Aorta (tissue), 5 donors: Measurements from ENCODE around the gene ENKD1. TPM values are rescaled to one million over a fixed set of nuclear protein-coding genes. Genes with fewer than 3 reads are reported as not detected.

ENCODE experiments used
- ATAC-seq: fragments of 200-7000 bp; cut with Tn5 transposase; one replicate; pipeline ENCODE4 v1.9.1; 2022; ENCODE audit warnings: moderate library complexity; ENCODE audit not compliant: low FRiP score
- DNase-seq, 2 donors: peaks; one replicate each; pipeline ENCODE4 v3.0.0-alpha.2; 2020
- H3K27ac ChIP-seq, 2 donors: one replicate each; pipeline ENCODE4 v1.5.1; 2013; ENCODE audit warnings: low read length in 2 of 2, mild to moderate bottlenecking in 2 of 2, moderate library complexity in 2 of 2, control low read depth in 1 of 2, inconsistent platforms in 1 of 2, low read depth in 1 of 2
- H3K27me3 ChIP-seq, 2 donors: one replicate each; pipeline ENCODE4 v1.6.1; 2013; ENCODE audit warnings: control low read depth in 1 of 2, low read length in 1 of 2, mild to moderate bottlenecking in 1 of 2, moderate library complexity in 1 of 2; ENCODE audit not compliant: insufficient read depth in 2 of 2, control insufficient read depth in 1 of 2
- H3K36me3 ChIP-seq, 2 donors: one replicate each; pipeline ENCODE4 v1.6.1; 2013; ENCODE audit warnings: control low read depth in 1 of 2, low read length in 1 of 2, mild to moderate bottlenecking in 1 of 2; ENCODE audit not compliant: insufficient read depth in 2 of 2, control insufficient read depth in 1 of 2
- H3K4me1 ChIP-seq, 2 donors: one replicate each; pipeline ENCODE4 v1.6.1; 2013; ENCODE audit warnings: low read length in 2 of 2, control low read depth in 1 of 2, mild to moderate bottlenecking in 1 of 2, moderate library complexity in 1 of 2; ENCODE audit not compliant: insufficient read depth in 2 of 2, control insufficient read depth in 1 of 2
- H3K4me3 ChIP-seq, 2 donors: one replicate each; pipeline ENCODE4 v1.5.1; 2013; ENCODE audit warnings: low read length in 2 of 2, control low read depth in 1 of 2, mild to moderate bottlenecking in 1 of 2
- H3K9me3 ChIP-seq: one replicate; pipeline ENCODE4 v1.6.1; 2013; ENCODE audit warnings: mild to moderate bottlenecking, low read length; ENCODE audit not compliant: control insufficient read depth
- WGBS, 2 donors: extraction: QIAGEN DNeasy Blood & Tissue Kit; methylation state at CpG; one replicate each; pipeline ENCODE4 v1.1.7; 2013; 5-methylcytosine and 5-hydroxymethylcytosine counted together
- intact Hi-C, 2 donors: fragments of 100-400 bp; cut with DNase I; formaldehyde crosslinking; loops; one replicate each; pipeline versions ENCODE4 v1.14.2 to v1.15.0; 2022
- polyA plus RNA-seq, 2 donors: library from polyadenylated mRNA; stranded (reverse); fragments of 200-250 nt; gene quantifications; one replicate each; pipeline ENCODE4 v1.2.3, GENCODE V29; 2013
- total RNA-seq, 2 donors: library from RNA; stranded (reverse); fragmentation: NEBNext Ultra II Directional; extraction: Animal tissue kit (Norgen Biotek cat#: 25700); gene quantifications; one replicate each; pipeline ENCODE4 v1.2.1, GENCODE V29; 2021
- donor health status: healthy with polysubstance abuse.
- donor health status: Bipolar disorder and iron deficiency.
- donor health status: DM: no; HTN: no; CAD: no.
- donor health status: DM: no; HTN: no; CAD: no.
- donor health status: DM: yes; HTN: yes; CAD: no.

ENKD1 gene
- total and polyA plus RNA-seq, 4 donors, result 9.7 to 73.8 (median 14.2) TPM

DNA sequence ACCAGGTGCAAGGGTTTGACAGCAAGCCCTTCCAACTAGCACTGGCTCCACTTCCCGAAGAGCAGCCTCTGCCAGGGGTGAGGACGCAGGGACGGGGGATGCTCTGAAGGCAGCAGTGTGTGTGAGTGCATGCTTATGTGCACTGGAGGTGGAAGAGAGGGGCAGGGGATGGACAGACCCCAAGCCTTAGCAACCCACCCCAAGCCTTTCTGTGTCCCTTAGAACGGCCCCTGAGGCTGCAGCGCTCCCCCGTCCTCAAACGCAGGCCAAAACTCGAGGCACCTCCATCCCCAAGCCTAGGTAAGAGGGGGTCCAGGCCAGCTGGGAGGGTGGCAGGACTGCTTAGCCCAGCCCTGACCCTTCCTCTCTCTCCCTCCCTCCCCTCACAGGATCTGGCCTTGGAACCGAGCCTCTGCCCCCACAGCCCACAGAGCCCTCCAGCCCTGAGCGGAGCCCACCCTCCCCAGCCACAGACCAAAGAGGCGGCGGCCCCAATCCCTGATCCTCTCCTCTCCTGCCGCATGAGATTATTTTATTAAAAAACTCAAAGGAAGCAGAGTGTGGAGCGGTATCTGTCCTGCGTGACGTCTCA, 9.4 kb downstream of the ENKD1 start:
- intact Hi-C loops, result no loop called here
- H3K4me1 ChIP-seq, result no peaks in the 10 kb centered on the region
- ATAC-seq (no peak), DNase-seq (peak in 1 of 2 donors; percentile 65)
- no peaks in the 10 kb centered on the region for H3K36me3 ChIP-seq
- WGBS, 2 donors, result 93% methylated on average over 14 to 16 of the region's 16 CpGs
- H3K27me3 ChIP-seq, result no peaks in the 10 kb centered on the region
- H3K9me3 ChIP-seq, result no peaks in the 10 kb centered on the region
- H3K4me3 ChIP-seq, result no peak overlapping the region
- no peak overlapping the region for H3K27ac ChIP-seq

DNA sequence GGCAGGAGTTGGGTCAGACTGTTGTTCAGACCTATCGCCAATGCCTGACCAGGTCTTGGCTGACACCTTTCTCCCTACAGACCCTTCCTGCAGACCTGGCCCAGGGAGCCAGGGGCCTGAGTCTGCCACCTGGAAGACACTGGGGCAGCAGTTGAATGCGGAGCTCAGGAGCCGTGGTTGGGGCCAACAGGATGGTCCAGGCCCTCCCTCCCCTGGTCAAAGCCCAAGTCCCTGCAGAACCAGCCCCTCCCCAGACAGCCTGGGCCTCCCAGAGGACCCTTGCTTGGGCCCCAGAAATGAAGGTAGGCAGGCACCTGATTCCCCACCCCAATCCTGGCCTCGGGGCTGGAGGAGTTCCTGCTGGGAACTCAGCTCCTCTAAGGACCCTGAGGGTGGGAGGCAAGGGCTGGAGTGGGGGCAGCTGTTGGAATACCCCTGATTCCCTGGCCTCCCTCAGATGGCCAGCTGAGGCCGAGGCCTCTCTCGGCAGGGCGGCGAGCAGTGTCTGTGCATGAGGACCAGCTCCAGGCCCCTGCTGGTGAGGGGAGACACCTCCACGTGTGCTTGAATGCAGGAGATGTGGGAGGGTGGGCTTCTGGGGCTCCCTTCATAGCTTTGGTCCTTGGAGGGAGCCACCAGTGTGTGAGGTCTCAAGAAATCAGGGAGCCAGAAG, 10.1 kb downstream of the ENKD1 start:
- no peak overlapping the region for H3K4me3 ChIP-seq
- intact Hi-C loops, result no loop called here
- no peak overlapping the region for H3K27ac ChIP-seq
- H3K27me3 ChIP-seq, result no peaks in the 10 kb centered on the region
- H3K9me3 ChIP-seq, result no peaks in the 10 kb centered on the region
- DNase-seq (no peak), ATAC-seq (no peak)
- no peaks in the 10 kb centered on the region for H3K4me1 ChIP-seq
- no peaks in the 10 kb centered on the region for H3K36me3 ChIP-seq
- 85 to 86% methylated on average over 9 of the region's 9 CpGs for WGBS, 2 donors

DNA sequence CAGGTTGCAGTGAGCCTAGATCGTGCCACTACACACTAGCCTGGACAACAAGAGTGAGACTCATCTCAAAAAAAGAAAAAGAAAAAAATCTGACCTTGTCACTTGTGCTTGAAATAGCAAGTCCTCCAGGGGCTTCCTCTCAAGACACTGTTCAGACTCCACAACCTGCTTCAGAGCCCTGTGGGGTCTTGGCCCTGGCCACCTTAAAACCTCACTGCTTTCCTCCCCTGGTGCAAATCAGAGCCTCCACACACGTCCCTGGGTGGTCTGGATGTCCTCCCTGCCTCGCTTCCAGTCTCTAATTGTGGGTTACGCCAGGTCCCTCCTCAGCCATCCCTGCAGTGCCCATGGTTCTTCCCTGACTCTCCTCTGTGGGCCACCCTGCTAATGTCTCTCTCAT, 11.2 kb downstream of the ENKD1 start:
- ATAC-seq (no peak), DNase-seq (no peak)
- 68 to 69% methylated on average over 4 of the region's 4 CpGs for WGBS, 2 donors
- intact Hi-C loops, result no loop called here
- no peak overlapping the region for H3K27ac ChIP-seq
- no peaks in the 10 kb centered on the region for H3K27me3 ChIP-seq
- H3K4me3 ChIP-seq, result no peak overlapping the region
- no peaks in the 10 kb centered on the region for H3K36me3 ChIP-seq
- H3K9me3 ChIP-seq, result no peaks in the 10 kb centered on the region
- no peaks in the 10 kb centered on the region for H3K4me1 ChIP-seq

DNA sequence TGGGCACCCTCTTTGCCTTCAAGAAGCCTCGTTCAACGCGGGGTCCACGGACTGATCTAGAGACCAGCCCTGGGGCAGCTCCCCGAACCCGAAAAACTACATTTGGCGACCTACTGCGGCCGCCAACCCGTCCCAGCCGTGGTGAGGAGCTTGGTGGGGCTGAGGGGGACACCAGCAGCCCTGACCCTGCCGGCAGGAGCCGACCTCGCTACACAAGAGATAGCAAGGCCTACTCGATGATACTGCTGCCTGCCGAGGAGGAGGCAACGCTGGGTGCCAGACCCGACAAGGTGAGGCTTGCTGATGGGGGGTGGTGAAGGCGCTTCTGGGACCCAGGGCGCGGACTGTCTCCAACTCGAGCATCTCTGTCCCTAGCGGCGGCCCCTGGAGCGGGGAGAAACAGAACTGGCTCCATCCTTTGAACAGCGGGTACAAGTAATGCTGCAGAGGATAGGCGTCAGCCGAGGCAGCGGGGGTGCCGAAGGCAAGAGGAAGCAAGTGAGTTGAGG, 12.1 kb downstream of the ENKD1 start:
- intact Hi-C loops, result no loop called here
- no peaks in the 10 kb centered on the region for H3K9me3 ChIP-seq
- H3K4me1 ChIP-seq, result no peaks in the 10 kb centered on the region
- DNase-seq (peak in 1 of 2 donors; percentile 77), ATAC-seq (no peak)
- H3K27ac ChIP-seq, result no peak overlapping the region
- no peaks in the 10 kb centered on the region for H3K36me3 ChIP-seq
- WGBS, 2 donors, result 49 to 51% methylated on average over 30 of the region's 30 CpGs
- H3K27me3 ChIP-seq, result no peaks in the 10 kb centered on the region
- no peak overlapping the region for H3K4me3 ChIP-seq

DNA sequence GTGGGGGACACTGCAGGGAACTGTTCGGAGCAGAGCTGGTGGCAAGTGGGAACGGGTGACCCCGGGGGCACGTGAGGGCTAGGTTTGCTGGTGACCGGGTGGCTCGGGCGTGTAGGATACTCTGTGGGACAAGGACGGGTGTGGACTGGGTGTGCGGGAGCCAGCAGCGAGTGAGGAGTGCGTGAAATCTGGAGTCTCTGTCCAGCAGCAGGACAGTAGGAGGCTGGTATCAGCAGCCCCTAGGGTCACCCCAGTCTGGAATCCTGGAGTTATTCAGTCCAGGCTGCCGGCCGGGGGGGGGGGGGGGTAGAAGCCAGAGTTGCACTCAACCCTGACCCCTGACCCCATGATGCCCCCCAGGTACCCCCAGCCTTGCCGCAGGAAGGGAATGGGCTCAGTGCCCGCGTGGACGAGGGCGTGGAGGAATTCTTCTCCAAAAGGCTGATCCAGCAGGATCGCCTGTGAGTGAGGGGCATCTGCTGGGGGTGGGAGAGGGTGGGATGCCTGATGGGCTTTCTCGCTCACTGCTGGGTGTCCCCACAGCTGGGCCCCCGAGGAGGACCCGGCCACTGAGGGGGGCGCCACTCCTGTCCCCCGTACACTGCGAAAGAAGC, 12.7 kb downstream of the ENKD1 start:
- Histone ChIP-seq H3K36me3 (no peaks in the 10 kb centered on the region), H3K4me3 (no peak overlapping the region), H3K27ac (no peak overlapping the region), H3K4me1 (no peaks in the 10 kb centered on the region), H3K27me3 (no peaks in the 10 kb centered on the region), H3K9me3 (no peaks in the 10 kb centered on the region)
- peak in 1 of 2 donors; percentile 35 for DNase-seq
- intact Hi-C loops, result no loop called here
- WGBS, 2 donors, result 26 to 27% methylated on average over 21 to 25 of the region's 25 CpGs
- ATAC-seq, result no peak

DNA sequence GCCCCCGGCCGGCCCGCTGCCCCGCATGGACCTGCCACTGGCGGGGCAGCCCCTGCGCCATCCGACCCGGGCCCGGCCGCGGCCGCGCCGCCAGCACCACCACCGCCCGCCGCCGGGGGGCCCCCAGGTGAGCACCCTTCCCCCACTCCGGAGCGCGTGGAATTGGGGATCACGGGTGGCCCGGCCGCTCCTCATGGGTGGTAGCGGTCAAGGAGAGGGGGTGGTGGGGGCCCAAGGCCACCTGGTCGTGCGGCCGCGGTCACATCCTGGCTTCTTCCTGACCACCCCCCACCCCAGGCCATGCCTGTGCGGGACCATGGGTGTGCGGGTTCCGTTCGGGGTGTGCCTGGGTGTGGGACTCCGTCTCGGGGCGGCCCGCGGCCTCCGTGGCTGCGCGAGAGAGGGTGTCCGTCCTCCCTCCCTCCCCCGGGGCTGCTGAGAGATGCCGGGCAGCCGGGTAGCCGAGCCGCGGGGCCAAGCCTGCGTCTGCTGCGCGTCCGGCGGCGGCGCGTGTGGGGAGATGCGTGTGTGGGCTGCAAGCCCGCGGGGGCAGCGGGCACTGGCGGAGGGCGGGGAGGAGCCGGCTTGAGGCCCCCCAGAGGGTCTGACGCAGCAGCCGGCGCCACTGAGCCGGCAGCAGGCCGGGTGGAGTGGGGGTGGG, 13.3 kb downstream of the ENKD1 start:
- H3K4me1 ChIP-seq, result no peaks in the 10 kb centered on the region
- no peak overlapping the region for H3K27ac ChIP-seq
- peak overlapping the region in 1 of 2 donors; percentile 3 for H3K4me3 ChIP-seq
- intact Hi-C loops, result no loop called here
- ATAC-seq (no peak), DNase-seq (peak in 1 of 2 donors; percentile 79)
- H3K36me3 ChIP-seq, result no peaks in the 10 kb centered on the region
- no peaks in the 10 kb centered on the region for H3K27me3 ChIP-seq
- WGBS, 2 donors, result 1 to 7% methylated on average over 63 to 68 of the region's 68 CpGs
- no peaks in the 10 kb centered on the region for H3K9me3 ChIP-seq

DNA sequence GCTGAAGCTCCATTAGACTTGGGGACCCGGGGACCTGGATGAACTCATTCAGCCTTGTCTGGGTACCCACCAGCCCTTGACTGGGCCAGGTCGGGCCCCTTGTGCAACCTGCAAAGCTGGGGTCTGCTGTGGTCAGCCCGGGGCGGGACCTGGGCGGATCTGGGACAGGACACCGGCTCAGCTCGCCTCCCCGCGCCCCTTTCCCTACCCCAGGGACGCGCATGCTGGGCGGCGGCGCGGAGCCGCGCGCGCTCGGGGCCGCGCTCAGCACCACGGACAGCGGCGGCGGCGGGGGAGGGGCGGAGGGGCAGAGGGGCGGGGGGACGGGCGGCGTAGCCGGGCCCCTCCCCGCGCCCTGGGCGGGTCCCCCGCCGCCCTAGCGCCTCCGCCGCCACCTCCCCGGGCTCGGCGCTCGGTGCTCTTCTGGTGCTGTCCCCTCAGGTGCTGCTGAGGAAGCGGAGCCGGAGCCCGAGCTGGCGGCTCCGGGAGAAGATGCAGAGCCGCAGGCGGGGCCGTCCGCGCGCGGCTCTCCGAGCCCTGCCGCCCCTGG, 13.9 kb downstream of the ENKD1 start:
- Histone ChIP-seq H3K36me3 (no peaks in the 10 kb centered on the region), H3K4me3 (peak overlapping the region in 1 of 2 donors; percentile 3), H3K27me3 (no peaks in the 10 kb centered on the region), H3K4me1 (no peaks in the 10 kb centered on the region), H3K9me3 (no peaks in the 10 kb centered on the region), H3K27ac (no peak overlapping the region)
- ATAC-seq (no peak), DNase-seq (peak in 1 of 2 donors; percentile 72)
- intact Hi-C loops, result no loop called here
- 6 to 7% methylated on average over 23 to 59 of the region's 59 CpGs for WGBS, 2 donors

DNA sequence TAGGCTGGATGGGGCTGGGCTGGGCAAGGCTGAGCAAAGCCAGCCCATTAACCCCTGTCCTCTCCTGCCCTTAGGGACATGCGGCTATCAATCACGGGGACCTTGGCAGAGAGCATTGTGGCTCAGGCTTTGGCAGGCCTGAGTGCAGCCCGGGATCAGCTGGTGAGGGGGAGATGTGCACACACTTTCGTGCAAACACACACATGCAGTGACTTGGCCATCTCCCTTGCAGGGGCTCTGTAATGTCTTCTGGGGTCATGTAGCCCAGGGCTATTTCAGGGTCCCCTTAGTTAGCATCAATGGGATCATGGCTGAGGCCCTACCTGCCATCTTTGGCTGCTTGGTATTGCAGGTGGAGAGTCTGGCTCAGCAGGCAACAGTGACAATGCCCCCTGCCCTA, 14.7 kb downstream of the ENKD1 start:
- Histone ChIP-seq H3K36me3 (no peaks in the 10 kb centered on the region), H3K27ac (no peak overlapping the region), H3K27me3 (no peaks in the 10 kb centered on the region), H3K4me1 (no peaks in the 10 kb centered on the region), H3K9me3 (no peaks in the 10 kb centered on the region), H3K4me3 (no peak overlapping the region)
- WGBS, 2 donors, result 85 to 88% methylated on average over 4 of the region's 4 CpGs
- ATAC-seq, result no peak
- no peak for DNase-seq
- intact Hi-C loops, result no loop called here
